Activated CD8-positive, alpha-beta memory T cell treated with anti-CD3 and anti-CD28 coated beads for 1 hour (primary cell): ENCODE results near the gene PCBD1.
"Not testable (repeated sequence)": the region's sequence is repeated elsewhere in the genome, so short reads cannot be mapped to it uniquely, and the experiment has no call there.

ENCODE experiments used
- DNase-seq, 2 donors: peaks; one replicate each; pipeline ENCODE4 v3.0.0-alpha.2; 2020; ENCODE audit warnings: low read depth in 1 of 2; ENCODE audit errors: extremely low read depth in 1 of 2

PCBD1 gene

DNA sequence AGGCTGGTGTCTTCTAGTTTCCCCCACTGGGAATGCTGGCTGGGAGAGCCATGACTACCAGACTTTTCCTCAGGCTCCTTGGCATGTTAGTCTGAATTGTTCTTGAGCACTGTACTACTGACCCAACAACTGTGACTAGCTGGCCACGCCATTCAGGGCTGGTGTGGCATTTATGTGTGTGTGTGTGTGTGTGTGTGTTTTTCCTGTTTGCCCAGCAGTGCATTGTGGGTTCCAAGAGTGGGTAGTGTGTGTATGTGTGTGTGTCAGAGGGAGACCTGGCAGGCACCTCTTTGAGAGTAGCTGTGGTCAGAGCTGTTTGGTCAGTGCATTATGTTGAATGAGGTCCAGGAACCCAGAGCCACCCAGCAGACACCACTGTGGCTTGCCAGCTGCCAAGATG, 9.2 kb downstream of the PCBD1 start:
- no peak for DNase-seq

DNA sequence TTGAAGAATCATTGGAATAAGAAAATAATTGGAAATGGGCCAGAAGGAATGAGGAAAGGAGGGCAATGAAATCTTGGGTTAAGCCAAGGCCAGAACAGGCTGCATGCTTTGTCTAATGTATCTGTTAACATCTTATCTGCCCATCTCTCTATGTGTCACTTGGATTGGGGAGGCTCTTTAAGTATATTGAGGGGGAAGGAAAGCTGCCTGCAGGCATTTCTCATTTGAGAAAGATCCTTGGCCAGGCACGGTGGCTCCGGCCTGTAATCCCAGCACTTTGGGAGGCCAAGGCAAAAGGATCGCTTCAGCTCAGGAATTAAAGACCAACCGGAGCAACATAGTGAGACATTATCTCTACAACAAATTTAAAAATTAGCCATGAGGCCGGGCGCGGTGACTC, 14.3 kb downstream of the PCBD1 start:
- DNase-seq, result no peak

DNA sequence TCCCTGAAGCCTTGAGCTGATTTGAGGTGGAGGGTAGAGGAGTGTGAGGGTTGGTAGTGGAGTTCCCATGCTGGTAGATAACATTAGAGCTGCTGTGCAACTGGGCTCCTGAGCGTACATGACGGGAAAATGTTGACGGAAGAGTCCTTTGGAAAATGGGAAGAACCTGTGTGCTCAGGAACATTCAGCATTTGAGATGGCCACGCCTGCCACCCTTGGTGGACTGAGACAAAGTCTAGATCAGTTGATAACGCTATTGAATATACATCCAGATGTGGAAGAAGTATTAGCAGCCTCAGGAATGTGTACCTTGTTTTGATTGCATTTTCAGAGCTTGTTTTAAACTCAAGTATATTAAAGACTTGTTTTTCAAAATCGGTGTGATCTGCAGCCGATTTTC, 16.1 kb downstream of the PCBD1 start:
- DNase-seq, result no peak

DNA sequence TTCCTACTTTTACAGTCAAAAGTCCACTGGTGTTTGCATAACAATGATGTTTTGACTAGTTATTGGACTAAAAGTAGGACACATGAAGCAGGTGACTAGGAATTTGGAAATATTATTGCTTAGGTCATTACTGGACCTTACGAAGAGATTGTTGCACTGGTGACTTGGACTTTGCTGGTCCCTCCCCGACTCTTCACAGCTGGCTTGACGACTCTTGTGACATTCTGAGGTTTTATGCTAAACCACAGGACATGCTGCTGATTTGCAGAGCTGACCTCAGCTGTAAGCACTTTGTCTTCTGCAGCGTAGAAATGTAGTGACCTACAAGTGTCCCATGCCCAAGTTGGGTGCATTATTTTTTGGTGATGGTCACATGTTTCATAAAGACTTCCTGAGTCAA, 21.9 kb downstream of the PCBD1 start:
- DNase-seq, result no peak

DNA sequence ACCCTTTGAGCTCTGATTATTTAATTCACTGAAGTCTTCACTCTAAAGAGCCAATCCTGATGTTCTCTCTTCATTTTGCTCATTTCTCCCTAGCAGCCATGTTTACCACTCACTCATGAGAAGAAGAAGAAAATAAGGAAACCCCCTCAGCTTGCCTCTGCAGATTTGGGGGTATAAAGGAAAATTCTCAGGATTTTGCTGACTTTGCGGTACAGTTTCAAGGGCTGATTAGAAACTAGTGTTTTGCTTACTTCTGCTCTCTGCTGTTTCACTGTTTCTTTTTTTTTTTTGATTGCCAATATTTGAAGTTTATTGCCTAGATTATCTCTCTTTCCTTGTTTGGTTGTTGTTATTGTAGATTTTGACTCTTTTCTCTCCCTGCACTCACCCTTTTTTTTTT, 23.4 kb downstream of the PCBD1 start:
- no peak for DNase-seq

DNA sequence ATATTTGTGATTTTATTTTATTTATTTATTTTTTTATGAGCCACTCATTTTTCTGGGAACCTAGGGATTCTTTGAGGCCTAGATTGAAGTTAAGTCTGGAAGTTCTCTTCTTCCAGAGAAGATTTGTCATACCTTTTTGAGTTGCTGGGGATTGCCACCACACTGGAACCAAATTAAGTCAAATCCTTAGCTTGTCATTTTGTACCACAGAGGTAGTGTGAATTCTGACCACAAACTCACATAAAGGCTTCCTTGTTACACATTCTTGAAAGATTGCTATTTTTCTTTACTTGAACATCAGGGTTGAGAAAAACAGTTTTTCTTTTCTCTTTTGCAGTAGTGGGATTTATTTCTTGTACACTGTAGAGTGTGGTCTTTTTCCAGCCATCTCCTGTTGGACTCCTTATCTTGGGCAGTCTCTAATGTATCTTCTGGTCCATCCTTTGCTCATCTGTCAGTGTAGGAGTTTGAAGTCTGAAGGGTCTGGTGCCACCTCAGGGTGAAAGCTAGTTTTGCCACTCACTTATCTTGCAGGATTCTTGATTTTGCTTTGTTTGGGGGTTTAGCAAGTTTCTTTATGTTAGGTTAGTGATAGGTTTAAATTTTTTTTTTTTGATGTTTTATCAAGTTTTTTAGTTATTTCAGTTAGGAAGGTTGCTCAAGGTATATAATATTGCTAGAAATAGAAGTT, 24.8 kb downstream of the PCBD1 start:
- DNase-seq, result no peak

DNA sequence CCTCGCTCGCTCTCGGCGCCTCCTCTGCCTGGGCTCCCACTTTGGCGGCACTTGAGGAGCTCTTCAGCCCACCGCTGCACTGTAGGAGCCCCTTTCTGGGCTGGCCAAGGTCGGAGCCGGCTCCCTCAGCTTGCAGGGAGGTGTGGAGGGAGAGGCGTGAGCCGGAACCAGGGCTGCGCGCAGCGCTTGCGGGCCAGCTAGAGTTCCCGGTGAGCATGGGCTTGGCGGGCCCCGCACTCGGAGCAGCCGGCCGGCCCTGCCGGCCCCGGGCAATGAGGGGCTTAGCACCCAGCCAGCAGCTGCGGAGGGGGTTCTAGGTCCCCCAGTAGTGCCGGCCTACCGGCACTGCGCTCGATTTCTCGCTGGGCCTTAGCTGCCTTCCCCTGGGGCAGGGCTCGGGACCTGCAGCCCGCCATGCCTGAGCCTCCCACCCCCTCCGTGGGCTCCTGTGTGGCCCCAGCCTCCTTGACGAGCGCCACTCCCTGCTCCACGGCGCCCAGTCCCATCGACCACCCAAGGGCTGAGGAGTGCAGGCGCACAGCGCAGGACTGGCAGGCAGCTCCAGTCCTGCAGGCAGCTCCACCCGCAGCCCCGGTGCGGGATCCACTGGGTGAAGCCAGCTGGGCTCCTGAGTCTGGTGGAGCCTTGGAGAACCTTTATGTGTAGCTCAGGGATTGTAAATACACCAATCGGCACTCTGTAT, 26.7 kb downstream of the PCBD1 start:
- DNase-seq, result not testable (repeated sequence)

DNA sequence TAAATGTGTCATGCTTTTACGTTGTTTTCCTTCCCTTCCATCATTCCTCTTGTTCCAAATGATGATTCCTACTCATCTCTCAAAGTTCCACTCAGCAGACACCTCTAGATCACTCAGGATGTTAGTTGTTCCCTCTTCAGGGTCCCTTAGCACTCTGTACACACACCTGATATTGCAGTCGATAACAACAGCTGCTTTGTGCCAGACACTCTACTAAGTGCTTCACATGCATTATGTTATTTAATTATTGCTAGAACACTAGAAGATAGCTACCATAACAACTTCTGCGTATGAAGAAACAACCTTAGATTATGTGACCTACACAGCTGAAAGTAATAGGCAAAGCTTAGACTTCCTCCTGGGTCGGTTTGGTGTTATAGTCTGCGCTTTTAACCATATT, 29.6 kb downstream of the PCBD1 start:
- no peak for DNase-seq

DNA sequence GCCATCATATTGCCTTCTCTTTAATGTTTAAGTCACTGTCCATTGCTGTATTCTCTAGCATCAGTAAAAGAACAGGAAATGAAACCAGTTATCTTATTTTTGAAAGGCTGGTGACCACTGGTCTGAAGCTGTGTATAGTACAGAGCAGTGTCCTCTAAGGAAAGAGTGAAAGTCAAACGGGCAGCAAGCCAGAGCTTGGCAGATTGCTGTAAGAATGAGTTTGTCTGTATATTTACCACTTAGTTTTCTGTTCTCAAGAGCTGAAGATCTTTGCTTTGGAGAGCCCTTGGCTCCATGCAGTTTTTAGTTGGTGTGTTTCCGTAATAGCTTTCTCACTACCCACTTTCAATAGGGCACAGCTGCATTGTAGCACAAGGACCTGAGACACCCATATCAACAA, 31.9 kb downstream of the PCBD1 start:
- DNase-seq, result no peak

DNA sequence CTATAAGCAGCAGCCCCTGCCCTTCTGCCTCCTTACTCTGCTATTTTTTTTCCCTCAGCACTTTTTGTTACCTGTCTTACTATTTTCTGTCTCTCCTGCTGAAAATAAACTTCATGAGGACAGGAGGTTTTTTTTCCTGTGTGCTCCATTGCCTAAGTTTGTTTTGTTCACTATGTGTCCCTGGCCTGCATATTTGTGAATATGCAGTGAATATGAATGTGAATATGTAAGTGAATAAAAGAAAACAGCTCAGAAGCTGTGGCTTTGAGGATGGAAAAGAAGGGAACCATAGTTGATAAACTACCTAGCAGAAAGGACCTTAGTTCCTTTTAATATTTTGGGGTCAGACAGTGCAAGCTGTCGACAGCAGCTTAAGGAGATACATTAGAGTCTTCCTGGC, 34.9 kb downstream of the PCBD1 start:
- no peak for DNase-seq

DNA sequence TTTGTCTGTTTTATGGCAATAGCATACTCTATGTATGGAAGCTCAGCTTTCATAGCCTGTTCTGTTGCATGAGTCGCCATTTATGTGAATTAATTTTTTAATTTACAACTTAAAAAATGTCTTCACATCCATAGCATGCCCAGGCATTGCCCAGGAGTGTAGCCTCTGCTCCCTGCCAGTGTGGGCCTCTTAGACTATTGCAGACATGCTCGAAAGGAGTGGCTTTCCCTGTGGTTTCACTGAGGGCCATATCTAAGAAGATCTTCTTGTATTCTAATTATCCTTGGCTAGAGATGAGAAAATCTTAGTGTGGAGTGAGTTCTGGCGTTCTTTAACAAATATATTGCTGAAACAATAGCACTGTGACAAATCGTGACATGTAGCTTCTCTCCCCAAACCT, 35.3 kb downstream of the PCBD1 start:
- no peak for DNase-seq

DNA sequence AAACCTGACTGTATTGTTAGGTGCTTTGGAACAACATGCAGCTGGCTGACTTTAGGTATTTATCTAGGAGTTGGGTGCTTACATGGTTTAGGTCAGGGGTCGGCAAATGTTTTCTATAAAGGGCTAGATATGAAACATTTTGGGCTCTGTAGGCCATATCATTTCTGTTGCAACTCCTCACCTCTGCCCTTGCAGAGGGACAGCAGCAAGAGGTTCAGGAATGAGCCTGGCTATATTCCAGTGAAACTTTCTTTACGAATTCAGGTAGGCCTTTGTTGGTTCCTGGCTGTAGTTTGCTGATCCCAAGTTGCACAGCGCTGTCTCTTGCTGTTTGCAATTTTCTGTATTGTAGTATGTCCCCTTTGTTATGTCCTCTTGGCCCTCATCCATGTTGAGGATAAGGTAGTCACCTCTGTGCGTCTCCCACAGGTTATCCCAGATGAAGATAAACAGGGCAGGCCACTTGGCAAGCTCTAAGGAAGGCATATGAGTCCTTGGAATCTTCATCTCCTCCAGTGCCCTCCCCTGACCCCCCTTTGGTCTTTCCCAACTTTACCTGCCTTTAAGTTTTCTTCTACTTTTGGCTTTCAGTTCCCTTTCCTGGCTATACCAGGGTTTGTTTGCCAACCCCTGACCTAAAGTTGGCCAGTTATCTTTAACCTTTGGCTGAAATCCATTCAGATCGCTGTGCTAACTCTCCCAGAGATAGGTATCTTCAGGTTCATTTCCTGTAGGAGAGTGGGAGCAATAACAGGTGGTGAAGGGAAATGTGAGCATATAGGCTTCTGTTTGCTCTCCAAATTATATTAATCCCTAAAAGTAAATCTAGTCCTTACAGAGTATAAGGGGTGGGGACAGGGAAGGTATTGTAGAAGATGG, 36.5 kb downstream of the PCBD1 start:
- no peak for DNase-seq

DNA sequence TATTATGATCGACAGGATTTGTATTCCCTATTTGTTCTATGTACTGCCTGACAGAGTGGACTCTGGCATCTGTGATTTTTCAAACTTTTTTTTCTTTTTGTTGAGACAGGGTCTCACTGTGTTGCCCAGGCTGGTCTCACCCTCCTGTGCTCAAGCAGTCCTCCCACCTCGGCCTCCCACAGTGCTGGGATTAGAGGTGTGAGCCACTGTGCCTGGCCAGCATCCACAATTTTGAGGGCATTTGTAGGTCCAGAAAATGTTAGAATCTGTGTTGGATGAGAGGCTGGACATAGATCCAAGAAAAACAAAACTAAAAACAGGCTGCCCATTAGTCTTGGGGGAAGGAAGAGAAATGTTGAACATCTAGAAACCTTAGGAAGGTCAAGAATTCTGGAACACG, 38.3 kb downstream of the PCBD1 start:
- no peak for DNase-seq

DNA sequence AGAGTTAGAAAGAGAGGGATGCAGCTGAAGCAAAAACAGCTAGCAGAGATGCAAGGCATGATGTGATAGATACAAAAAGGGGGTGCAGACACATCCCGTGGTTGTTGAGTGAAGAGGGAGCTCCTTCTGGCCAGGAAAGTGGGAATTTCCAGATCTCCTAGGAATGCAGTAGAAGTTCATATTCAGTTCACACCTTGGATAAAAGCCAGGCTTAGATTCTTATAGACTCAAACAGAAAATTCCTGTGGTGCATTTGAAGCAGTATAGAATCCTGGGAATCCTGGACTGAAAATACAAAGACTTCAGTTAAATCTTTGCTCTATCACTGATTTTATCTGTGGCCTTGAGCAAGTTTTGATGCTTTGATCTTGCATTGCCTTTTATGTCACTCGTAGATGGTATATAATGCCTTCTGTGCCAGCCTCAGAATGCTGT, 38.8 kb downstream of the PCBD1 start:
- DNase-seq, result no peak

DNA sequence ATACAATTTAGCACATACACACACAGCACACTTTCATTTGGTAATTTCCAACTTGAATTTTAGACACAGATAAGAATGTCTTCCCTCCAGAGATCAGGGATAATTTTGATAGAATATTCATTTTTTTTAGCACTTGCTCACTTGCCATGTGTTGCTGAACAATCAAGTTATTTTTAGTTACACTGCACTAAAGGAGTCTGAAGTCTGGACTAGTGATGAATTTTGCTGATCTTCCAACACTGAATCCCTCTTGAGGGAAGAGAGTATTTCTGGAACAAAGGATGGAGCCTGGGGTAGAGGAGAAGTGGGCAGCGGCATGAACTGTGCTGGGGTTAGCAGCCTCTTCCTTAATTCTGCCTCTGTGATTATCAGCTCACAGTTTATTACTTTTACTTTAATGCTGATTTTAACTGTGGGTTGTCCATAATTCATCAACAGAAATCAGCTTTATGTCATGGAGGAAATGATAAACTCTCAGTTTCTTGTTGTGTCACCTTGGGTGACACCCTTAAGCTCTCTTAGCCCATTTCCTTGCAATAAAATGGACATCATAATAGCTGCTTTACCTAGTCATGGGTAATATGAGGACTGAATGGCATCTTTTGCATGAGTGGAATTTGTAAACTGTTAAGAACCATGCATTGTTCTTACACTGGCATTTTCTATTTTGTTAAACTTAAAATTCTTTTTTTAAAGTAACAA, 40.6 kb downstream of the PCBD1 start:
- no peak for DNase-seq

DNA sequence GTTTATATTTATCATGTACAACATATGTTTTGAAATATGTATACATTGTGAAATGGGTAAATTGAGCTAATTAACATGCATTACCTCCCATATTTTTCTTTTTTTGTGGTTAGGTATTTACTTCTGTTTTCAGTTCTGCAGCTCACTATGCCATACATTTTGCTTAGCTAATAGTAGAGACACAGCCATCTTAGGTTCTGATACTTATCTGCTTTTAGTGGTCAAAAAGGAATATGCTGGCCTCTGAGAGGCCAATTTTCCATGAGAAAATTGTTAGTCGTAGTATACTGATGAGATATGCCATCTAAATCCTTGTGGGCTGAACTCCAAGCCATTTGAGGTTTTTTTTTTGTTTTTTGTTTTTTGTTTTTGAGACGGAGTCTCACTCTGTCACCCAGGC, 41.6 kb downstream of the PCBD1 start:
- DNase-seq, result no peak

DNA sequence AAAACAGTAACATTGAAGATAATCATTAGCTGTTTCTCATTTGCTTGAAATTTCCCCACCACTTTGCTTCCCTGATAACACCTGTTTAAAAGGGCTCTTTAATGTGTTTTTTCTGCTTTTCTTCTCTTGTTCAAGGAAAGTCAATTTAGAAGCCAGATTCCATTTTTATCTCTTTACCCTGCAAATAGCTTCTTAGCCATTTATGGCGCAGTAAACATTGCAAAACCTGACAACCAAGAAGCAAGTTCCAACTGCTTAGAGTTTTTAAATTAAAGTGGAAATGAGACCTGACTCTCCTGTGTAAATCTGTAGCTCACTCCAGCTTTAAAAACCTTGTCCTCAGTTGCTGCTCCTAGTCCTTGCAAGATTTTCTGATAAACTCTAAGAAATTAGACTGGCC, 42.5 kb downstream of the PCBD1 start:
- no peak for DNase-seq

DNA sequence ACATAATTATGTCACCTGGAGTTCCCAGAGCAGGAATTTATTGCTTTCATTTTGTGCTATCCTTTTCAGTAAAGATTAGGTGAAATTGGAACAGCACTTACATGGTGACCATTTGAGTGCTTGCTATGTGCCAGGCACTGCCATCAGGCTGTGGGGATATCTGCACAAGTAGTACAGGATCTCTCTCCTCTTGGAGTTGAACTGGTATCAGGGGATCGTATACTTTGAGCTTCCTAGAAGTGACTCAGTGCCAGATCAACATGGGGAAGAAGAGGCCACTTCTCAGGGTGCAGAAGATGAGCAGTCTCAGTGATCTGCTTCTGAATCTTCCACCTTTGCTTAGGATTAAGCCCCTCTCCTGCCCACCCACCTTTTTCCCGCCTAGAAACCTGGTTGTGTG, 43.1 kb downstream of the PCBD1 start:
- DNase-seq, result no peak

DNA sequence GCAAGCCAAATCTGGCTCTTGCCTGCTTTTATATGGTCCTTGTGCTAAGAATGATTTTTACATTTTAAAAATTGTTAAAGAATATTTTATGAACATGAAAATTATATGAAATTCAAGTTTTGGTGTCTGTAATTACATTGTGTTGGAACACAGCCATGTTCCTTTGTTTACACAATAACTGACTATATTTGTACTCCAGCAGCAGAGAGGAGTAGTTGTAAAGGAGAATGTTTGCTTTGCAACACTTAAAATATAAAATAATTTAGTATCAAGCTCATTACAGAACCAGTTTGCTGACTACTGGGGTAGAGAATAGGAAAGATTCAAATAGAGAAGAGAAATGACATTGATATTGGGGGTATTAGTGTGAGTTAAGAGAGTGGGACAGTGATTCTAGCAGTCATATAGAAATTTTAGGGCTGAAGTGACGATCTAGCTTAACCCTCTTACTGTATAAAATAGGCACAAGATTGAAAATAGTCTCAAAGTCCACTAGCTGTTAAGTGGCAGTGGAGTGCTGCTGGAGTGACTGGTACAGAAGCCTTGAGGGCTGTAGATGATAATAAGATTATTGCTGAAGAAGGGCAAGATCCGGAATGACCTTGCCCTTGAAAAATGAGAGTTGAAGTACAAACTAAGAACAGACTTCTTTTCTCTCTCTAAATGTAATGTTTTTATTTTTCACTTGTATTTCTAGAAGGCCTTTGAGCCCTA, 44.4 kb downstream of the PCBD1 start:
- no peak for DNase-seq

DNA sequence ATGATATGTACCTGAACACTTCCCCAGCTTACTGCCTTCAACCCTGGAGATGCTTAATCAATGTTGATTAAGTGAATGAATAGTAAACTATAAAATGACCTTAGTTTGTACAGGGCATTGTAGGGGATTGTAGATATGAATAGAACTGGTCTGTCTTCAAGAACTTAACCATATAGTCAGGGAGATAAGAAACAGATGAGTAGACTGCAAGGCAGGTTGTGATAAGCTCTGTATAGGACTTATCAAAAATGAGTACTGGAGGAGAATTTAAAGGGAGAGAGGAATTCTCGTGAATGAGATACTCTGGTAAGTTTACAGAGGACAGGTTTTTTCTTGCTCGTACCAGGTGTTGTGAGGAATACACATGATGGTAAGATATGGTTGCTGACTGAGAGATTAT, 45.0 kb downstream of the PCBD1 start:
- no peak for DNase-seq

DNA sequence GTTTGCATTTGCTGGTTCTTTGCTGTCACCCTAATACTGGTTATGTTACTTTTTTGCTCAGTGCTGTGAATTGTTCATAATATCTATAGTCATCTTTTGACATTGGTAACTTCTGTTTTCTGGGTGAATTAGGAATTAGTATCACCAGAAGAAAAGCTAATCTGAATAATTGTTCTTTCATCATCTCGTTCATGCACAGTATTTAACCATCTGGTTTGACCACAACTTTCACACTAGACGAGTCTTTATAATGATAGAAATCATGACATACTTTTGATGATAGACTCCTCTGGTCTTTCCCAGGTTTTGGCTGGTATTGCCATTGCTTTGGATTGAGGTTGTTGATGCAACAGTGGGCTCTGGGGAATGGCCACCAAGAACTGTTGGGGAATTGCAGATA, 47.5 kb downstream of the PCBD1 start:
- no peak for DNase-seq
